ENCODE results near the gene FGFR2. TPM values are rescaled to one million over a fixed set of nuclear protein-coding genes. Genes with fewer than 3 reads are reported as not detected.

The FGFR2 gene
- total and polyA plus RNA-seq, 2 donors (not counting 3 experiments of a cell fraction or from before 2014, with no cell fraction given): 0.06 TPM; not detected in 1

DNA sequence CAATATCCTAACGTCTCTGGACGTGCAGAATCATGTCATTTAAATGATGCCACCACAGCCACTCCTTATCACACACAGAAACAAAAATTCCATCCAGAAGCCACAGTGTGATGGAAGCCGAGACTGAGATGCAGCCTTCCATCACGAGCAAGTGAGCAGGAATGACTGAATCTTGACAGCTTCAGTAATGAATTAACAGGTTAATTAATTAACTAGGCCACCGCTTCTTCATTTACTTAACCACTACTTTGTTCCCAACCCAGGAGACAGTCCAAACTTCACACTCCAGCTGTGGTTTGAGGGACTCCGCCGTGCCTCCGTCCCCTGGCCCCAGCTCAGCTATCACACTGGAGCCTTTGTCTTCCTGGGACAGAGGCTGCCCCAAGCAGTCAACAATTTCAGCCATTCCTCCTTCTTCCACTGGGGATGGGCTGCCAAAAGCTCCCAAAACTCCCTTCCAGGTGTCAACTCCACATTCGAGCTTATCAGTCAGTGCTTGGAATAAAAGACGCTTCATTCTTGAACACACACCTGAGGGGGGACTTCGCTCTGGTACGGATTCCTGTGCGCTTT lies 65.9 kb downstream of the FGFR2 start:
- no peak overlapping the region for H3K4me2 ChIP-seq (ENCODE audit: insufficient read depth, low read length)
- H3K27ac ChIP-seq (ENCODE audit: insufficient read depth, low read depth, low read length): no peak overlapping the region
- H3K36me3 ChIP-seq (ENCODE audit: control insufficient read depth in 2 of 2, extremely low read depth in 1 of 2, insufficient read depth in 2 of 2, low read length in 2 of 2): no peaks in the 10 kb centered on the region
- POLR2A ChIA-PET: no interaction called here
- FAIRE-seq (no peak), DNase-seq (ENCODE audit: low read depth, low spot score) (no peak)
- H3K27me3 ChIP-seq (ENCODE audit: control insufficient read depth in 2 of 2, insufficient read depth in 2 of 2, low read length in 2 of 2): no peaks in the 10 kb centered on the region
- TF ChIP-seq CTCF (IDR thresholded peaks at IDR 0.05; ENCODE audit: extremely low read depth in 1 of 2, insufficient read depth in 1 of 2, low read depth in 1 of 2, low read length in 2 of 2) (no peak), MAX (IDR thresholded peaks at IDR 0.05; ENCODE audit: insufficient read depth, insufficient read length) (no peak), GATA2 (IDR thresholded peaks at IDR 0.05; ENCODE audit: insufficient read depth, insufficient read length, low read depth, low read length) (no peak), POLR2AphosphoS5 (IDR thresholded peaks at IDR 0.05; ENCODE audit: insufficient read depth, low read depth, low read length) (no peak), EZH2 (IDR thresholded peaks at IDR 0.05; ENCODE audit: borderline replicate concordance, low read depth, low read length, severe bottlenecking) (no peak), JUN (IDR thresholded peaks at IDR 0.05; ENCODE audit: borderline replicate concordance, insufficient read depth, insufficient read length, low read depth) (no peak), FOS (IDR thresholded peaks at IDR 0.05; ENCODE audit: borderline replicate concordance, insufficient read depth, low read length) (no peak)
- no peaks in the 10 kb centered on the region for H4K20me1 ChIP-seq (replicated peaks; ENCODE audit: control insufficient read depth, extremely low read depth, insufficient read depth, low read length)
- H3K9me1 ChIP-seq (replicated peaks; ENCODE audit: control insufficient read depth, extremely low read depth, insufficient read depth, low read length): no peaks in the 10 kb centered on the region
- CTCF ChIA-PET: no interaction called here
- no peaks in the 10 kb centered on the region for H3K9me3 ChIP-seq (replicated peaks; ENCODE audit: control insufficient read depth, insufficient read depth, low read length)
- H2AFZ ChIP-seq (ENCODE audit: low read depth, low read length): no peak overlapping the region
- dilution Hi-C loops (cut with MboI; ENCODE audit: extremely low pct_ligation_motif_present, low sequenced_read_pairs) (no loop called here), intact Hi-C loops (cut with micrococcal nuclease) (no loop called here)
- H3K79me2 ChIP-seq (ENCODE audit: control insufficient read depth, insufficient read depth, low read length): no peaks in the 10 kb centered on the region
- H3K9ac ChIP-seq (replicated peaks; ENCODE audit: extremely low read depth, insufficient read depth, low read length): no peak overlapping the region
- H3K4me1 ChIP-seq (ENCODE audit: control insufficient read depth, extremely low read depth, insufficient read depth, low read length): no peaks in the 10 kb centered on the region
- H3K4me3 ChIP-seq (replicated peaks in 1 of 3; ENCODE audit: insufficient read depth in 1 of 3, low read depth in 1 of 3, low read length in 3 of 3): no peak overlapping the region
- BruUV-seq (replicated peaks): no TSS peak
